Measurements from ENCODE around the gene EXOC2.

The EXOC2 gene

GRCh38 chr6:518218-518617 is 174.7 kb downstream of the EXOC2 start:
- FAIRE-seq: no peak

GRCh38 chr6:516213-516612 is 176.7 kb downstream of the EXOC2 start:
- FAIRE-seq: no peak

- no peak for FAIRE-seq
Observed at GRCh38 chr6:515267-515666, 177.7 kb downstream of the EXOC2 start.

GRCh38 chr6:514396-514978 is 178.5 kb downstream of the EXOC2 start:
- FAIRE-seq: no peak

GRCh38 chr6:513961-514360 is 179.0 kb downstream of the EXOC2 start:
- FAIRE-seq: no peak

- no peak for FAIRE-seq
Observed at GRCh38 chr6:513058-513457, 179.9 kb downstream of the EXOC2 start.

GRCh38 chr6:511488-512137 is 181.3 kb downstream of the EXOC2 start:
- no peak for FAIRE-seq

- FAIRE-seq: no peak
Observed at GRCh38 chr6:509676-510075, 183.3 kb downstream of the EXOC2 start.

- no peak for FAIRE-seq
Observed at GRCh38 chr6:508614-509013, 184.3 kb downstream of the EXOC2 start.

- FAIRE-seq: no peak
Observed at GRCh38 chr6:508006-508405, 184.9 kb downstream of the EXOC2 start.

- no peak for FAIRE-seq
Observed at GRCh38 chr6:506920-507622, 185.9 kb downstream of the EXOC2 start.

- FAIRE-seq: no peak
Observed at GRCh38 chr6:506508-506907, 186.4 kb downstream of the EXOC2 start.

GRCh38 chr6:505374-505773 is 187.6 kb downstream of the EXOC2 start:
- no peak for FAIRE-seq

GRCh38 chr6:504446-504980 is 188.4 kb downstream of the EXOC2 start:
- FAIRE-seq: no peak

GRCh38 chr6:503610-504362 is 189.2 kb downstream of the EXOC2 start:
- FAIRE-seq: no peak

- no peak for FAIRE-seq
Observed at GRCh38 chr6:502761-503160, 190.2 kb downstream of the EXOC2 start.

- FAIRE-seq: no peak
Observed at GRCh38 chr6:501891-502601, 190.9 kb downstream of the EXOC2 start.

- FAIRE-seq: no peak
Observed at GRCh38 chr6:499617-500016, 193.3 kb downstream of the EXOC2 start.

GRCh38 chr6:498795-499231 is 194.1 kb downstream of the EXOC2 start:
- no peak for FAIRE-seq

- no peak for FAIRE-seq
Observed at GRCh38 chr6:497258-497657, 195.7 kb downstream of the EXOC2 start.

- FAIRE-seq: no peak
Observed at GRCh38 chr6:496649-497048, 196.3 kb downstream of the EXOC2 start.

GRCh38 chr6:494394-494793 is 198.5 kb downstream of the EXOC2 start:
- FAIRE-seq: no peak

GRCh38 chr6:493840-494239 is 199.1 kb downstream of the EXOC2 start:
- FAIRE-seq: no peak
